ENCODE measurements around the gene HSD11B1L.

DNA sequence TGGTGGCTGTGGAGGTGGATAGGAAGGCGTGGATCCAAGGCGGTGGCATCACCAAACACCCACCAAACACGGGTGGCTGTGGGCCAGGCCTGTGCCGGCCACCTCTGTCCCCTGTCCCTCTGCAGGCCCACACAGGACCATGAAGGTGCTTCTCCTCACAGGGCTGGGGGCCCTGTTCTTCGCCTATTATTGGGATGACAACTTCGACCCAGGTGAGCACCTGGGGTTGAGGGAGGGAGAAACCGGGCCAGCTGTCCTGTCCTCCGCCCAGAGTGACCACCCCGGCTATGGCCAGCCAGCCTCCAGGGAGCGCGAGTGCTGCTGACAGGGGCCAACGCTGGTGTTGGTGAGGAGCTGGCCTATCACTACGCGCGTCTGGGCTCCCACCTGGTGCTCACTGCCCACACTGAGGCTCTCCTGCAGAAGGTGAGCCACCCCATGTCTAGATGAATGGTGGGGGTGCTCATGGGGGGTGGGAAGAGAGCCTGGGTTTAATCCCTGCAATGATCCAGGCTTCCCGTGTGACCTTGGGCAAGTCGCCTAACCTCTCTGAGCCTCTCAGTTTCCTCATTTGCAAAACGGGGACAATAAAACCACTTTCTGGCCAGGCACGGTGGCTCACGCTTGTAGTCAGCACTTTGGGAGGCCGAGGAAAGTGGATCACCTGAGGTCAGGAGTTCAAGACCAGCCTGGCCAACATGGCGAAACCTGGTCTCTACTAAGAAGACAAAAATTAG lies 4.0 kb downstream of the HSD11B1L start:
- TF ChIP-seq, protein P1, sequence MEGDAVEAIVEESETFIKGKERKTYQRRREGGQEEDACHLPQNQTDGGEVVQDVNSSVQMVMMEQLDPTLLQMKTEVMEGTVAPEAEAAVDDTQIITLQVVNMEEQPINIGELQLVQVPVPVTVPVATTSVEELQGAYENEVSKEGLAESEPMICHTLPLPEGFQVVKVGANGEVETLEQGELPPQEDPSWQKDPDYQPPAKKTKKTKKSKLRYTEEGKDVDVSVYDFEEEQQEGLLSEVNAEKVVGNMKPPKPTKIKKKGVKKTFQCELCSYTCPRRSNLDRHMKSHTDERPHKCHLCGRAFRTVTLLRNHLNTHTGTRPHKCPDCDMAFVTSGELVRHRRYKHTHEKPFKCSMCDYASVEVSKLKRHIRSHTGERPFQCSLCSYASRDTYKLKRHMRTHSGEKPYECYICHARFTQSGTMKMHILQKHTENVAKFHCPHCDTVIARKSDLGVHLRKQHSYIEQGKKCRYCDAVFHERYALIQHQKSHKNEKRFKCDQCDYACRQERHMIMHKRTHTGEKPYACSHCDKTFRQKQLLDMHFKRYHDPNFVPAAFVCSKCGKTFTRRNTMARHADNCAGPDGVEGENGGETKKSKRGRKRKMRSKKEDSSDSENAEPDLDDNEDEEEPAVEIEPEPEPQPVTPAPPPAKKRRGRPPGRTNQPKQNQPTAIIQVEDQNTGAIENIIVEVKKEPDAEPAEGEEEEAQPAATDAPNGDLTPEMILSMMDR (IDR thresholded peaks at IDR 0.05), result no peak
- no peak for TF ChIP-seq EP300 (IDR thresholded peaks at IDR 0.05)

Data from tibial nerve (tissue), 4 donors.